PC-3 (cell line): ENCODE data around the gene NOXA1.

Source experiments
- CTCF ChIP-seq: fragments of 300-600 bp; sonication (generic); conservative IDR thresholded peaks from 2 replicates; pipeline ENCODE4 v1.5.1; 2017; ENCODE audit warnings: antibody characterized with exemption, low read depth, mild to moderate bottlenecking, low read length
- EZH2 ChIP-seq: fragments of 300-600 bp; sonication (generic); IDR thresholded peaks from one replicate; pipeline ENCODE4 v1.6.1; 2017; ENCODE audit warnings: antibody characterized with exemption, mild to moderate bottlenecking, low read length; ENCODE audit not compliant: unreplicated experiment

- TF ChIP-seq CTCF (no peak), EZH2 (no peak)
Measured at GRCh38 chr9:137435980-137436760, 13.0 kb downstream of the NOXA1 start.
